B cell (primary cell): ENCODE measurements around the gene AHNAK. TPM values are rescaled to one million over a fixed set of nuclear protein-coding genes. Genes with fewer than 3 reads are reported as not detected.

Experiments used
- ATAC-seq: fragments of 200-7000 bp; cut with Tn5 transposase; one replicate; pipeline ENCODE4 v1.10.0; 2021; ENCODE audit warnings: low read depth, mild to moderate bottlenecking, moderate number of reproducible peaks, moderate library complexity
- CTCF ChIA-PET: fragments of 350-600 bp; sonication (Branson Sonifier 250); formaldehyde crosslinking; loops from one replicate; lab custom pipeline; 2021; ENCODE audit warnings: antibody characterized with exemption, inconsistent platforms; lab: Charles Lee
- POLR2A ChIA-PET: fragments of 350-600 bp; sonication (Branson Sonifier 250); formaldehyde crosslinking; loops from one replicate; lab custom pipeline; 2021; ENCODE audit warnings: antibody characterized with exemption; lab: Charles Lee
- DNase-seq: peaks from one replicate; pipeline ENCODE4 v3.0.0; 2013
- H2AFZ ChIP-seq: 2 replicates; pipeline ENCODE4 v1.6.1; 2012; ENCODE audit warnings: mild to moderate bottlenecking, low read depth, low read length; ENCODE audit not compliant: insufficient read depth, poor library complexity, severe bottlenecking
- H3K27ac ChIP-seq, 2 donors: 1 replicate in 1 of 2; 2 replicates in 1 of 2; pipeline ENCODE4 v1.5.1; 2012 to 2013; ENCODE audit warnings: low read length in 2 of 2, mild to moderate bottlenecking in 2 of 2, moderate library complexity in 1 of 2
- H3K27me3 ChIP-seq, 4 experiments: fragments of 200-600 bp in 1 of 4; sonication (generic) in 1 of 4; replicated peaks in 1 of 4; 1 replicate in 2 of 4; 2 replicates in 2 of 4; pipeline versions ENCODE4 v1.6.1 to v1.7.0; 2013 to 2016; ENCODE audit warnings: low read length in 3 of 4, mild to moderate bottlenecking in 2 of 4, mixed read lengths in 1 of 4, moderate library complexity in 1 of 4; ENCODE audit not compliant: insufficient read depth in 4 of 4, control insufficient read depth in 3 of 4; ENCODE audit errors: control extremely low read depth in 1 of 4
- H3K36me3 ChIP-seq, 2 experiments: replicated peaks in 1 of 2; 1 replicate in 1 of 2; 2 replicates in 1 of 2; pipeline versions ENCODE4 v1.6.1 to v1.7.1; 2013; ENCODE audit warnings: low read length in 1 of 2; ENCODE audit not compliant: insufficient read depth in 2 of 2, control insufficient read depth in 1 of 2; ENCODE audit errors: control extremely low read depth in 1 of 2, extremely low read depth in 1 of 2
- H3K4me1 ChIP-seq, 2 donors: fragments of 200-600 bp in 1 of 2; sonication (generic) in 1 of 2; 1 replicate in 1 of 2; 2 replicates in 1 of 2; pipeline versions ENCODE4 v1.5.1 to v1.6.1; 2013 to 2017; ENCODE audit warnings: low read length in 2 of 2; ENCODE audit not compliant: control insufficient read depth in 2 of 2, insufficient read depth in 2 of 2
- H3K4me2 ChIP-seq: replicated peaks from 2 replicates; pipeline ENCODE3; 2012; ENCODE audit warnings: mild to moderate bottlenecking, low read depth, low read length; ENCODE audit not compliant: poor library complexity, severe bottlenecking
- H3K4me3 ChIP-seq, 5 experiments: fragments of 200-600 bp in 1 of 5; sonication (generic) in 1 of 5; 1 replicate in 3 of 5; 2 replicates in 2 of 5; pipeline versions ENCODE4 v1.5.1 to v1.7.0; 2011 to 2016; ENCODE audit warnings: low read length in 4 of 5, mild to moderate bottlenecking in 4 of 5, low read depth in 2 of 5, control low read depth in 1 of 5, moderate library complexity in 1 of 5; ENCODE audit not compliant: insufficient read depth in 1 of 5; ENCODE audit errors: control extremely low read depth in 1 of 5, extremely low read depth in 1 of 5
- H3K79me2 ChIP-seq: fragments of 200-600 bp; sonication (generic); one replicate; pipeline ENCODE4 v1.6.0; 2016; ENCODE audit warnings: low read length; ENCODE audit not compliant: control insufficient read depth, insufficient read depth
- H3K9ac ChIP-seq: fragments of 200-600 bp; sonication (generic); 2 replicates; pipeline ENCODE4 v1.6.1; 2017; ENCODE audit warnings: mild to moderate bottlenecking, low read length, moderate library complexity
- H3K9me3 ChIP-seq, 3 donors: one replicate each; pipeline versions ENCODE4 v1.6.1 to v1.7.1; 2013; ENCODE audit warnings: low read length in 2 of 3; ENCODE audit not compliant: control insufficient read depth in 2 of 3, insufficient read depth in 1 of 3; ENCODE audit errors: control extremely low read depth in 1 of 3
- H4K20me1 ChIP-seq: 2 replicates; pipeline ENCODE4 v1.6.0; 2012; ENCODE audit warnings: mild to moderate bottlenecking, low read length; ENCODE audit not compliant: insufficient read depth, control insufficient read depth, poor library complexity, severe bottlenecking
- H3K27ac Mint-ChIP-seq: one replicate; pipeline ENCODE4 v1.8.0; 2021; ENCODE audit warnings: mixed read lengths
- H3K27me3 Mint-ChIP-seq: one replicate; pipeline ENCODE4 v1.8.0; 2021; ENCODE audit warnings: mixed read lengths
- H3K4me1 Mint-ChIP-seq: one replicate; pipeline ENCODE4 v1.8.0; 2021; ENCODE audit warnings: mixed read lengths
- H3K4me3 Mint-ChIP-seq: one replicate; pipeline ENCODE4 v1.8.0; 2021; ENCODE audit warnings: mixed read lengths
- H3K9me3 Mint-ChIP-seq: one replicate; pipeline ENCODE4 v1.8.0; 2022; ENCODE audit warnings: mixed read lengths; ENCODE audit not compliant: insufficient read depth
- CTCF ChIP-seq: fragments of 200-600 bp; IDR thresholded peaks from one replicate; pipeline ENCODE4 v1.8.0; 2022; ENCODE audit warnings: antibody characterized with exemption, mild to moderate bottlenecking
- EZH2 ChIP-seq: IDR thresholded peaks from 2 replicates; pipeline ENCODE4 v1.6.1; 2012; ENCODE audit warnings: borderline replicate concordance, low read depth, mild to moderate bottlenecking, moderate library complexity, low read length; ENCODE audit not compliant: insufficient read depth, poor library complexity, severe bottlenecking
- WGBS: methylation state at CpG from one replicate; pipeline ENCODE4 v1.1.5; 2013; ENCODE audit warnings: missing lambda C conversion rate; ENCODE audit not compliant: insufficient coverage; 5-methylcytosine and 5-hydroxymethylcytosine counted together
- intact Hi-C: fragments of 100-400 bp; cut with micrococcal nuclease; formaldehyde crosslinking; loops from one replicate; pipeline ENCODE4 v1.10.0; 2022
- polyA plus RNA-seq: library from polyadenylated mRNA; depleted of rRNA; stranded (reverse); fragments of >200 nt; gene quantifications from 2 replicates; pipeline ENCODE4 v1.2.3, GENCODE V29; 2012
- total RNA-seq, 2 donors: library from RNA; stranded (reverse); fragments of 120-200 nt in 1 of 2; gene quantifications; 1 replicate in 1 of 2; 2 replicates in 1 of 2; pipeline versions ENCODE4 v1.2.3 to v1.2.4, GENCODE V29; 2013 to 2022

Gene AHNAK
- total and polyA plus RNA-seq, 2 donors (not counting 1 experiment from before 2014, with no cell fraction given), result 63.7 to 229 TPM

DNA sequence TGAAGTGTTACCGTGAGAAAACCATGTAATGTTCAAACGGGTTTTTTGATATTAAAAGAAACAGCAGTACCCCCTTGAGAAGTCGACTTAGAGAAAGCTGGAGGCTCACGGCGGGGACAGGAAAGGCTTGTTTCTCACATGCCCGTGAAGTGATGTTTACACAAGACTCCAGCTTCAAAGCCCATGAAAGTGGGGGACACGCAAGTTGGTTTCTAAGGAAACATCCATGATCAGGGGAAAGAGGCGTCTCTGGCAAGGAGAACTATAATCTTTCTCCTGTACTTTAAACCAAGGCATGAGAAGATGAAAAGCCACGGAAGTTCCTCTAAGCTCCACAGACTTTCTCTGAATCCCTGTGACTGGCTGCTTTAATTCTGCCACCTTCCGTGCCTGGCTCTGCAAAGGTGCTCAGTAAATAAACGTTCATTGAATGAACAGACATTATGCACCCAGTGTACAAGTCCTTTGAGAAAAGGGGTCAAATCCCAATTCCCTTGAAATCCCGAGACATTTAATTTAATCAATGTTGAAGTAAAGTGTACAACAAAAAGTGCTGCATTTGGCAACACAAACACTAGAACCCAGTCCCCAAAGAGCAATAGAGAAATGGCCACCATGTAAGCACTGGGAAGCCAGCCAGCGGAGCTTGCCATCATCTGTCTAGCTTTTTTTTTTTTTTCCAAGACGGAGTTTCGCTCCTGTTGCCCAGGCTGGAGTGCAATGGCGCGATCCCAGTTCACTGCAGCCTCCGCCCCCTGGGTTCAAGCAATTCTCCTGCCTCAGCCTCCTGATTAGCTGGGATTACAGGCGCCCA lies 58.7 kb downstream of the AHNAK start:
- Histone ChIP-seq H3K4me3 (no peak overlapping the region), H2AFZ (peak overlapping the region; percentile 19), H3K4me1 (no peaks in the 10 kb centered on the region), H3K4me2 (no peak overlapping the region), H3K9ac (no peak overlapping the region), H3K36me3 (no peaks in the 10 kb centered on the region), H3K27me3 (peaks cover 0 to 13% (median 0%) of the 10 kb centered on the region in 4 experiments), H4K20me1 (no peaks in the 10 kb centered on the region), H3K27ac (no peak overlapping the region), H3K79me2 (no peaks in the 10 kb centered on the region), H3K9me3 (no peaks in the 10 kb centered on the region)
- Mint-ChIP-seq H3K4me1 (no peaks in the 10 kb centered on the region), H3K27ac (no peak overlapping the region), H3K4me3 (no peak overlapping the region), H3K27me3 (peaks cover 15% of the 10 kb centered on the region), H3K9me3 (no peaks in the 10 kb centered on the region)
- ChIA-PET CTCF (interaction anchor here (0.9 to 2.0 kb wide), 3 partner anchors 55 to 73 kb away, joined by 3 to 6 read pairs (median 5); no protein-coding TSS in a partner anchor), POLR2A (interaction anchor here (0.6 kb wide), 2 partner anchors 17 to 38 kb away, joined by 3 read pairs; no protein-coding TSS in a partner anchor)
- no peak for TF ChIP-seq EZH2
- no peak for TF ChIP-seq CTCF
- 36% methylated on average over 12 of the region's 19 CpGs for WGBS
- no peak for DNase-seq
- intact Hi-C loops, result no loop called here
- no peak for ATAC-seq

- peaks cover 0 to 9% (median 0%) of the 10 kb centered on the region in 4 experiments for H3K27me3 ChIP-seq
- no peak overlapping the region for H3K9ac ChIP-seq
- no peaks in the 10 kb centered on the region for H3K4me1 ChIP-seq
- ChIA-PET POLR2A (no interaction called here), CTCF (interaction anchor here (0.8 to 2.0 kb wide), 4 partner anchors 21 to 73 kb away, joined by 3 to 6 read pairs (median 4); no protein-coding TSS in a partner anchor)
- H3K9me3 ChIP-seq, result no peaks in the 10 kb centered on the region
- ATAC-seq (no peak), DNase-seq (no peak)
- Mint-ChIP-seq H3K9me3 (no peaks in the 10 kb centered on the region), H3K4me3 (no peak overlapping the region), H3K4me1 (no peaks in the 10 kb centered on the region), H3K27ac (no peak overlapping the region), H3K27me3 (peaks cover 15% of the 10 kb centered on the region)
- H3K79me2 ChIP-seq, result no peaks in the 10 kb centered on the region
- no peaks in the 10 kb centered on the region for H3K36me3 ChIP-seq
- intact Hi-C loops, result no loop called here
- no peak overlapping the region for H3K4me3 ChIP-seq
- H4K20me1 ChIP-seq, result no peaks in the 10 kb centered on the region
- 90% methylated on average over 6 of the region's 8 CpGs for WGBS
- TF ChIP-seq EZH2, result no peak
- no peak for TF ChIP-seq CTCF
- no peak overlapping the region for H3K4me2 ChIP-seq
- H3K27ac ChIP-seq, result no peak overlapping the region
- H2AFZ ChIP-seq, result no peak overlapping the region
Observed at GRCh38 chr11:62487136-62487535, 59.5 kb downstream of the AHNAK start.
